Right lobe of liver (tissue), 4 donors: ENCODE data around the gene SLC9A3.

Experiments used
- CTCF ChIP-seq, 4 donors: fragments of 200-600 bp in 3 of 4; fragments of 450-650 bp in 1 of 4; IDR thresholded peaks; one replicate each; pipeline versions ENCODE4 v1.5.1 to v1.8.0; 2016 to 2022; ENCODE audit warnings: antibody characterized with exemption in 4 of 4, mild to moderate bottlenecking in 2 of 4
- POLR2A ChIP-seq: fragments of 450-650 bp; IDR thresholded peaks from one replicate; pipeline ENCODE4 v1.6.1; 2017; ENCODE audit warnings: antibody characterized with exemption, mild to moderate bottlenecking
- donor health status: DM: no; HTN: no; CAD: no.
- donor health status: DM: no; HTN: no; CAD: no.
- donor health status: DM: no; HTN: yes; CAD: no.

GRCh38 chr5:531101-531748 lies 7.0 kb upstream of the SLC9A3 start:
- TF ChIP-seq CTCF (IDR thresholded peaks at IDR 0.05): no peak
- TF ChIP-seq POLR2A: no peak
